ENCODE results near the gene A2M. TPM values are rescaled to one million over a fixed set of nuclear protein-coding genes. Genes with fewer than 3 reads are reported as not detected.
A peak's percentile ranks its signal among the peaks of the same experiment; 100 is the strongest.

Gene A2M
- total RNA-seq, 1 donor from 2014 or later = 0.17 TPM

- H3K4me3 ChIP-seq (ENCODE audit: low read depth, low read length) = no peak overlapping the region
- no peak for TF ChIP-seq CTCF (conservative IDR thresholded peaks at IDR 0.05; ENCODE audit: low read depth, low read length)
- no peak for DNase-seq (ENCODE audit: low read depth)
These were observed 75.1 kb downstream of the A2M start for GRCh38 chr12:9040484-9041186.

- DNase-seq (ENCODE audit: low read depth) = no peak
- no peak overlapping the region for H3K4me3 ChIP-seq (ENCODE audit: low read depth, low read length)
- TF ChIP-seq CTCF (conservative IDR thresholded peaks at IDR 0.05; ENCODE audit: low read depth, low read length) = peak; percentile 76
These were observed 76.2 kb downstream of the A2M start for GRCh38 chr12:9039397-9039977.

GRCh38 chr12:9037431-9037830 is 78.3 kb downstream of the A2M start:
- H3K4me3 ChIP-seq (ENCODE audit: low read depth, low read length) = no peak overlapping the region
- TF ChIP-seq CTCF (conservative IDR thresholded peaks at IDR 0.05; ENCODE audit: low read depth, low read length) = no peak
- no peak for DNase-seq (ENCODE audit: low read depth)

GRCh38 chr12:9036227-9036626 is 79.5 kb downstream of the A2M start:
- H3K4me3 ChIP-seq (ENCODE audit: low read depth, low read length) = no peak overlapping the region
- TF ChIP-seq CTCF (conservative IDR thresholded peaks at IDR 0.05; ENCODE audit: low read depth, low read length) = no peak
- no peak for DNase-seq (ENCODE audit: low read depth)

GRCh38 chr12:9034095-9034494 is 81.6 kb downstream of the A2M start:
- H3K4me3 ChIP-seq (ENCODE audit: low read depth, low read length) = no peak overlapping the region
- no peak for DNase-seq (ENCODE audit: low read depth)
- TF ChIP-seq CTCF (conservative IDR thresholded peaks at IDR 0.05; ENCODE audit: low read depth, low read length) = no peak

- TF ChIP-seq CTCF (conservative IDR thresholded peaks at IDR 0.05; ENCODE audit: low read depth, low read length) = no peak
- H3K4me3 ChIP-seq (ENCODE audit: low read depth, low read length) = no peak overlapping the region
- no peak for DNase-seq (ENCODE audit: low read depth)
These were observed 82.3 kb downstream of the A2M start for GRCh38 chr12:9033265-9033887.

Measured in epithelial cell of proximal tubule (primary cell).